GM23338 (cell line): ENCODE measurements around the gene HBB. TPM values are rescaled to one million over a fixed set of nuclear protein-coding genes. Genes with fewer than 3 reads are reported as not detected.

Experiments used
- ZNF462 ChIP-seq: fragments of 250-450 bp; sonication (Bioruptor Pico); IDR thresholded peaks from 2 replicates; pipeline ENCODE4 v1.5.0; 2020; ENCODE audit warnings: mild to moderate bottlenecking, moderate library complexity
- polyA plus RNA-seq: library from polyadenylated mRNA; unstranded; fragments of >200 nt; fragmentation: Nextera tagmentation; extraction: Ambion mirVana; gene quantifications from 2 replicates; pipeline ENCODE4 v1.2.1, GENCODE V29; 2016
- total RNA-seq: library from RNA; depleted of rRNA; stranded (reverse); fragments of >200 nt; shearing (Covaris generic); gene quantifications from 2 replicates; pipeline ENCODE4 v1.2.3, GENCODE V29; 2014; rRNA removed

The HBB gene
- total and polyA plus RNA-seq, 2 experiments from 2014 or later, result not detected

DNA sequence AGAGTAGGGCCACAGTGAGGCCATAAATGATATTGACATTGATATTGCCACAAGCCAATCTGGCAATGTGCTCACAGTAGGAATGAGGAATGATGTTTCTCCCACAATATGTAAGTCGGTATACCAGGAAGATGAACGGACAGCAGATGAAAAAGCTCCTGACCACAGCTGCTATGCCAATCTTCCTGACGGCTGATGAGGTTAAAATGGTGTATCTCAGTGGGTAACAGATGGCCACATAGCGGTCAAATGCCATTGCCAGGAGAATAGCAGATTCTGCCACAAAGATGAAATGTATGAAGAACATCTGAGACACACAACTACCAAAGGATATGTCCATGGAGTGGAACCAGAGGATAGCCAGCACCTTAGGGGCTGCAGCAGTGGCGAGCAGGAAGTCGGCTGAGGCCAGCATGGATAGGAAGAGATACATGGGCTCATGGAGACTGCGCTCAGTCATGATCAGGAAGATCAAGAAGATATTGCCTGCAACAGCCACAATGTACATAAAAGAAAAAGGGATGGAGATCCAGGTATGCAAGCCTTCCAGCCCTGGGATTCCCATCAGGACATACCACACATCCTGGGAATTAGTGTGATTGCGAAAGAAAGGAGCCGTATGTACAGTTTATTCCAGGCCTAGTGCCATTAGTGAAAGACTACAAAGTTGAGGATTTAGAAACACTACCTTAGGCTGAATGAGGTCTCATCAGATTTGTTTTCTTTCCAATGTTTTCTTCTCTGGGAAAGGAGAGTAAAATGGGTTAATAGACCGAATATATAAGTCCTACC, 48.6 kb downstream of the HBB start (continued):
- no peak for TF ChIP-seq ZNF462

Other genes starting within 250 kb of the HBB start
- gene OR51L1, start 232.2 kb downstream of the HBB start, total RNA-seq, result not detected in 2 replicates
- not detected in 2 replicates for gene OR51L1, start 232.2 kb downstream of the HBB start, polyA plus RNA-seq
- gene OR52J3, start 180.5 kb downstream of the HBB start, total RNA-seq, result not detected in 2 replicates
- gene OR52J3, start 180.5 kb downstream of the HBB start, polyA plus RNA-seq, result not detected in 2 replicates
- not detected in 2 replicates for gene OR52E2, start 167.4 kb downstream of the HBB start, total RNA-seq
- gene OR52E2, start 167.4 kb downstream of the HBB start, polyA plus RNA-seq, result not detected in 2 replicates
- gene OR52E1, start 157.5 kb downstream of the HBB start, total RNA-seq, result not detected in 2 replicates
- gene OR52E1, start 157.5 kb downstream of the HBB start, polyA plus RNA-seq, result not detected in 2 replicates
- gene OR52A5, start 88.7 kb downstream of the HBB start, total RNA-seq, result 0.24 and 0.39 TPM in 2 replicates
- 0.05 and 0.11 TPM in 2 replicates for gene OR52A5, start 88.7 kb downstream of the HBB start, polyA plus RNA-seq
- 4.3 and 4.4 TPM in 2 replicates for gene OR52A1, start 72.3 kb downstream of the HBB start, total RNA-seq
- gene OR52A1, start 72.3 kb downstream of the HBB start, polyA plus RNA-seq, result 0.73 and 0.82 TPM in 2 replicates
- gene OR51V1, start 26.4 kb downstream of the HBB start, total RNA-seq, result not detected in 2 replicates
- not detected in 2 replicates for gene OR51V1, start 26.4 kb downstream of the HBB start, polyA plus RNA-seq
- gene HBD, start 7.4 kb upstream of the HBB start, total RNA-seq, result not detected in 2 replicates
- gene HBD, start 7.4 kb upstream of the HBB start, polyA plus RNA-seq, result not detected in 2 replicates
- not detected in 2 replicates for gene HBG1, start 22.8 kb upstream of the HBB start, total RNA-seq
- not detected in 2 replicates for gene HBG1, start 22.8 kb upstream of the HBB start, polyA plus RNA-seq
- gene HBG2, start 27.7 kb upstream of the HBB start, total RNA-seq, result not detected in 2 replicates
- gene HBG2, start 27.7 kb upstream of the HBB start, polyA plus RNA-seq, result not detected in 2 replicates
- gene HBE1, start 42.9 kb upstream of the HBB start, total RNA-seq, result 1.0 TPM in 1 of 2 replicates, not detected in the other
- not detected in 2 replicates for gene HBE1, start 42.9 kb upstream of the HBB start, polyA plus RNA-seq
- not detected in 2 replicates for gene OR51B4, start 74.9 kb upstream of the HBB start, total RNA-seq
- gene OR51B4, start 74.9 kb upstream of the HBB start, polyA plus RNA-seq, result not detected in 2 replicates
- not detected in 2 replicates for gene OR51B2, start 97.2 kb upstream of the HBB start, total RNA-seq
- not detected in 2 replicates for gene OR51B2, start 97.2 kb upstream of the HBB start, polyA plus RNA-seq
- not detected in 2 replicates for gene OR51B5, start 116.5 kb upstream of the HBB start, total RNA-seq
- gene OR51B5, start 116.5 kb upstream of the HBB start, polyA plus RNA-seq, result not detected in 2 replicates
- not detected in 2 replicates for gene OR51B6, start 124.4 kb upstream of the HBB start, total RNA-seq
- not detected in 2 replicates for gene OR51B6, start 124.4 kb upstream of the HBB start, polyA plus RNA-seq
- gene OR51M1, start 156.7 kb upstream of the HBB start, total RNA-seq, result 0.03 and 0.35 TPM in 2 replicates
- gene OR51M1, start 156.7 kb upstream of the HBB start, polyA plus RNA-seq, result not detected in 2 replicates
- not detected in 2 replicates for gene OR51Q1, start 195.0 kb upstream of the HBB start, total RNA-seq
- not detected in 2 replicates for gene OR51Q1, start 195.0 kb upstream of the HBB start, polyA plus RNA-seq
- gene OR51I1, start 214.4 kb upstream of the HBB start, total RNA-seq, result 1.1 TPM in 1 of 2 replicates, not detected in the other
- gene OR51I1, start 214.4 kb upstream of the HBB start, polyA plus RNA-seq, result not detected in 2 replicates
- gene OR51I2, start 222.3 kb upstream of the HBB start, total RNA-seq, result not detected in 2 replicates
- not detected in 2 replicates for gene OR51I2, start 222.3 kb upstream of the HBB start, polyA plus RNA-seq